ENCODE data around the gene DNAJB9. TPM values are rescaled to one million over a fixed set of nuclear protein-coding genes. Genes with fewer than 3 reads are reported as not detected.

Gene DNAJB9
- total and polyA plus RNA-seq, 2 of the 8 experiments (the other 6 are each of a cell fraction or from before 2014, with no cell fraction given), result 1.8 to 9.7 TPM

GRCh38 chr7:108586274-108586710, 16.6 kb downstream of the DNAJB9 start:
- no peak overlapping the region for H4K5ac ChIP-seq (ENCODE audit: insufficient read length, low read depth, low read length)
- no peak for DNase-seq (ENCODE audit: low read depth in 1 of 2, low spot score in 2 of 2)
- H3K4me1 ChIP-seq (replicated peaks in 1 of 4; ENCODE audit: control insufficient read depth in 3 of 4, insufficient read depth in 4 of 4, low read length in 3 of 4), result peaks cover 0 to 7% (median 6%) of the 10 kb centered on the region in 4 experiments; a peak in 3 of 7 replicates
- H3K4me3 ChIP-seq (ENCODE audit: extremely low read depth in 1 of 4, insufficient read depth in 2 of 4, low read depth in 3 of 4, low read length in 4 of 4), result no peak overlapping the region
- WGBS, 2 experiments (ENCODE audit: extremely low coverage in 1 of 2, insufficient coverage in 1 of 2, insufficient read length in 1 of 2, insufficient replicate concordance in 2 of 2, low coverage in 1 of 2, low lambda C conversion rate in 2 of 2, missing lambda C conversion rate in 1 of 2), result 86% methylated on average over 2 of the region's 3 CpGs; no CpG with 5 or more reads in 1 of the 2 experiments
- ChIA-PET POLR2A (ENCODE audit: partially characterized antibody) (no interaction called here), CTCF (ENCODE audit: partially characterized antibody) (no interaction called here)
- FAIRE-seq, result no peak
- H4K8ac ChIP-seq (ENCODE audit: extremely low read depth, insufficient read depth, low read length), result no peak overlapping the region
- no peaks in the 10 kb centered on the region for H3K9me3 ChIP-seq (ENCODE audit: insufficient read depth in 2 of 2, low read depth in 1 of 2, low read length in 1 of 2)
- no peaks in the 10 kb centered on the region; the same call in 1 of the 2 replicates for H3K23me2 ChIP-seq (ENCODE audit: low read depth, low read length)
- no peak overlapping the region for H2BK12ac ChIP-seq (ENCODE audit: low read depth, low read length)
- no peak overlapping the region for H2AK5ac ChIP-seq (ENCODE audit: low read depth, low read length)
- H3K36me3 ChIP-seq (ENCODE audit: control insufficient read depth in 2 of 4, insufficient read depth in 4 of 4, low read length in 3 of 4), result no peaks in the 10 kb centered on the region
- H3K4me2 ChIP-seq (ENCODE audit: insufficient read depth in 1 of 2, low read depth in 2 of 2, low read length in 2 of 2), result no peak overlapping the region
- no peak overlapping the region for H3K27ac ChIP-seq (ENCODE audit: low read depth, low read length)
- no peak overlapping the region for H2BK5ac ChIP-seq (ENCODE audit: low read depth, low read length)
- H3K9ac ChIP-seq (replicated peaks in 1 of 4; ENCODE audit: extremely low read depth in 1 of 4, low read depth in 3 of 4, low read length in 3 of 4), result no peak overlapping the region
- no peak overlapping the region for H2AFZ ChIP-seq (ENCODE audit: low read length)
- no peaks in the 10 kb centered on the region for H4K20me1 ChIP-seq (replicated peaks in 1 of 2; ENCODE audit: control insufficient read depth in 1 of 2, insufficient read depth in 2 of 2, low read length in 2 of 2)
- H2BK20ac ChIP-seq (ENCODE audit: low read length), result no peak overlapping the region
- no peak overlapping the region for H2BK120ac ChIP-seq (replicated peaks; ENCODE audit: low read depth, low read length)
- no peaks in the 10 kb centered on the region for H3K79me2 ChIP-seq (ENCODE audit: control insufficient read depth in 1 of 2, insufficient read depth in 2 of 2, low read length in 2 of 2)
- no peak overlapping the region for H3K4ac ChIP-seq (replicated peaks; ENCODE audit: insufficient read length, low read depth, low read length)
- no peak overlapping the region for H3K14ac ChIP-seq (ENCODE audit: insufficient read length)
- no peak overlapping the region for H2BK15ac ChIP-seq (ENCODE audit: low read length)
- no peak overlapping the region for H3K56ac ChIP-seq (replicated peaks; ENCODE audit: insufficient read length, low read depth, low read length)
- H3K18ac ChIP-seq (ENCODE audit: extremely low read depth, low read length), result no peak overlapping the region
- no peak overlapping the region for H4K91ac ChIP-seq (replicated peaks; ENCODE audit: insufficient read length, low read length)
- no peaks in the 10 kb centered on the region for H3K27me3 ChIP-seq (replicated peaks in 1 of 4; ENCODE audit: control insufficient read depth in 3 of 4, extremely low read depth in 1 of 4, insufficient read depth in 3 of 4, low read length in 3 of 4)
- no peak overlapping the region for H3K23ac ChIP-seq (ENCODE audit: insufficient read length)
- H3K79me1 ChIP-seq (ENCODE audit: low read depth, low read length), result no peaks in the 10 kb centered on the region
- no peak for TF ChIP-seq SAP30 (IDR thresholded peaks at IDR 0.05; ENCODE audit: insufficient read depth, insufficient replicate concordance, low read length)
- TF ChIP-seq RFX5 (IDR thresholded peaks at IDR 0.05; ENCODE audit: borderline replicate concordance, low read depth, low read length), result no peak
- no peak for TF ChIP-seq SP1 (IDR thresholded peaks at IDR 0.05; ENCODE audit: low read depth, low read length)
- TF ChIP-seq BACH1 (IDR thresholded peaks at IDR 0.05; ENCODE audit: low read length), result no peak
- TF ChIP-seq ASH2L (IDR thresholded peaks at IDR 0.05; ENCODE audit: low read length), result no peak
- no peak for TF ChIP-seq USF2 (IDR thresholded peaks at IDR 0.05; ENCODE audit: low read length)
- TF ChIP-seq GTF2F1 (IDR thresholded peaks at IDR 0.05; ENCODE audit: borderline replicate concordance, low read depth, low read length), result no peak
- no peak for TF ChIP-seq TEAD4 (IDR thresholded peaks at IDR 0.05; ENCODE audit: low read depth, low read length)
- TF ChIP-seq ATF3 (IDR thresholded peaks at IDR 0.05; ENCODE audit: insufficient read depth, low read depth, low read length), result no peak
- TF ChIP-seq FOSL1 (IDR thresholded peaks at IDR 0.05; ENCODE audit: insufficient read depth, low read depth, low read length), result no peak
- no peak for TF ChIP-seq POLR2AphosphoS5 (IDR thresholded peaks at IDR 0.05; ENCODE audit: low read depth, low read length)
- TF ChIP-seq CHD2 (IDR thresholded peaks at IDR 0.05; ENCODE audit: low read length), result no peak
- no peak for TF ChIP-seq TCF12 (IDR thresholded peaks at IDR 0.05; ENCODE audit: low read depth, low read length)
- TF ChIP-seq TAF7 (optimal IDR thresholded peaks at IDR 0.05; ENCODE audit: borderline replicate concordance, low read depth, low read length), result no peak
